GM12873 (cell line): ENCODE measurements around the gene ATG4C.

Source experiments
- TF ChIP-seq, protein P1 (sequence below): IDR thresholded peaks from 2 replicates; pipeline ENCODE4 v1.5.1; 2012; ENCODE audit warnings: low read depth, mild to moderate bottlenecking, moderate library complexity, low read length, control low read depth; ENCODE audit not compliant: insufficient read depth; ENCODE audit errors: missing control alignments

The ATG4C gene

DNA sequence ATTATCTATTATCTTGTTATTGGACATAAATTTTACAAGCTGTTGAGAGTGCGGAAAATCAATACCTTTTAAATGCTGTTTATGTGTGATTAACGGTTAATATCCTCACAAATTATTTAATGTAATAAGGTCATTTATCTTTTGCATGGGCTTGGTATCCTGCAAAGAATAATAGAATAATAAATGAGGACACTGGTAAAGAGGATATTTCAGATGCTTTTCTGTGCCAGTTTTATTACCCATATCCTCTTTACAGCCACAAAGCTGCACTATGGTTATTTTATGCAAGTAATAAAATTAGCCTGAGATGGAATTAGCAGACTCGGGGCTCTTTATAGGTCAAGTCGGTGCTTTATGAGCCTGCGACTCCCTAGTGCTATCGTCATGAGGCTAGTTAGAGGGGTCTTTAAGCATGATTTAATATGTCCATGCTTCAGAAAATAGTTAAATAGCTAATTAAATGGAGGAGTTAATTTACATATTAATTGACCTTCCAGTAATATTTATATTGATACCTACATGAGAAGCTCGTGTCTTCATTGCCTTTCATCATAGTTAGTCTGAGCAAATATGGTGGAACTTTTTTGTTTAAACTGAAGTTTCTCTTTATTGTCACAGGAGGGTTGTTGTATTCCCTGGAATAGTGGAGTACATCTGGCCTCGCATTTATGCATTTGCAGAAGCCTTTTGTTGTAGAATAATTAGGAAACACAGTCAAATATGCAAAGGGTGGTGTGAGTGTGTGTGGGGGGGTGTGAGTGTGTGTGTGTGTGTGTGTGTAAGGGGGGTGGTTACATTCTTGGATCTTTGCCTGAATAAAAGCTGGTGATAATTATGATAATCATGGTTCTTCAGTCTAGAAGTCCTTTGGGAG lies 120.3 kb downstream of the ATG4C start:
- TF ChIP-seq, protein P1, sequence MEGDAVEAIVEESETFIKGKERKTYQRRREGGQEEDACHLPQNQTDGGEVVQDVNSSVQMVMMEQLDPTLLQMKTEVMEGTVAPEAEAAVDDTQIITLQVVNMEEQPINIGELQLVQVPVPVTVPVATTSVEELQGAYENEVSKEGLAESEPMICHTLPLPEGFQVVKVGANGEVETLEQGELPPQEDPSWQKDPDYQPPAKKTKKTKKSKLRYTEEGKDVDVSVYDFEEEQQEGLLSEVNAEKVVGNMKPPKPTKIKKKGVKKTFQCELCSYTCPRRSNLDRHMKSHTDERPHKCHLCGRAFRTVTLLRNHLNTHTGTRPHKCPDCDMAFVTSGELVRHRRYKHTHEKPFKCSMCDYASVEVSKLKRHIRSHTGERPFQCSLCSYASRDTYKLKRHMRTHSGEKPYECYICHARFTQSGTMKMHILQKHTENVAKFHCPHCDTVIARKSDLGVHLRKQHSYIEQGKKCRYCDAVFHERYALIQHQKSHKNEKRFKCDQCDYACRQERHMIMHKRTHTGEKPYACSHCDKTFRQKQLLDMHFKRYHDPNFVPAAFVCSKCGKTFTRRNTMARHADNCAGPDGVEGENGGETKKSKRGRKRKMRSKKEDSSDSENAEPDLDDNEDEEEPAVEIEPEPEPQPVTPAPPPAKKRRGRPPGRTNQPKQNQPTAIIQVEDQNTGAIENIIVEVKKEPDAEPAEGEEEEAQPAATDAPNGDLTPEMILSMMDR: no peak

DNA sequence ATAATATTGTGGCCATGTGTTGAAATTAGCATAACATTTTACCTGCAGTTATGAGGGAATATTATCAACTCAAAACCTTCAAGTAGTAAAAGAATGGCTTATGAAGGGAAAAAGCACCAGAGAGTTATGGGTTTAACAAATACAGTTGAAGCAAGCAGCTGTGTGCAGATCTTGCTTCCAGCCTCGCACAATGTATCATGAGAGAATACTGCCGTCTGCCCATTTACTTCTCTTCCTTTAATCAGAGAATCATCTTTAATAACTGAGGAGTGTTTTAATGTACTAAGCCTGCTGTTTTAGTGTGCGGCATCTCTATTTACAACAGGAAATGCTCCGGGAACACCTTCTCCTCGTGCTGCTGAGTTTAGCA lies 120.9 kb downstream of the ATG4C start:
- TF ChIP-seq, protein P1: no peak

DNA sequence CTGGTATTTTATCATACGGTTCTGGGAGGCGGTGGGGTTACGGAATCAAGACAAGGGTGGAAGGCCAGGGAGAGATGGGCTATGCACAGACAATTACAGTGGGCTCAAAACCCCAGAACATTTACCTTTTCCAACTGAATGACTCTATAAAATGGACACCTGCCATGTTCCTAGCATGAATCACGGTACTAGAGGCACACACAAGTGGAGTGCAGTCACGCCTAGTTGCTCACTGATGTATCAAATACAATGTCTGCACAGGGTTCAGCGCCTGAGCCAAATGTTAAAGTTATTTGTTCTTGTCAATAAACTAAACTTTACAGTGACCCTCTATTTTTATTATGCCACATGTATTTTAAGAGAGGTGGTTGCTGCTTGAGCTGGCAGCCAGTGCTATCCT lies 121.4 kb downstream of the ATG4C start:
- TF ChIP-seq, protein P1: no peak

DNA sequence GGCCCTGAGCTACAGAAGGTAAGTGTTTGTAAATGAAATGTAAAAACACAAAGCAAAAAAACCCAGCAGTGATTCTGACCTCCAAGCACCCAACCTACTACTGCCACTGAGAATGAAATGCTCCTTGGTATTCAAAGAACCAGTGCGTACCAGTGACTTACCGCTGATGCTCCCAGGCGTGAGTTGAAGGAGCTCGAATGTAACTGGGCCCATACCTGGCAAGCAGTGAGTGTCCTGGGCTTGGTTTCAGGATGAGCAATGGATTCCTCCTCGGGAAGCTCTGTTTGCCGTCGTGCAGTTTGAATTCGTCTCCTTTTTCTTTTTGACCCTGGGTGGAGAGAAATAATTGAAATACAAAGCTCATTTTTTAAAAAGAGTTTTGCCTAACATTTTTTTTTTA lies 121.9 kb downstream of the ATG4C start:
- TF ChIP-seq, protein P1: no peak

DNA sequence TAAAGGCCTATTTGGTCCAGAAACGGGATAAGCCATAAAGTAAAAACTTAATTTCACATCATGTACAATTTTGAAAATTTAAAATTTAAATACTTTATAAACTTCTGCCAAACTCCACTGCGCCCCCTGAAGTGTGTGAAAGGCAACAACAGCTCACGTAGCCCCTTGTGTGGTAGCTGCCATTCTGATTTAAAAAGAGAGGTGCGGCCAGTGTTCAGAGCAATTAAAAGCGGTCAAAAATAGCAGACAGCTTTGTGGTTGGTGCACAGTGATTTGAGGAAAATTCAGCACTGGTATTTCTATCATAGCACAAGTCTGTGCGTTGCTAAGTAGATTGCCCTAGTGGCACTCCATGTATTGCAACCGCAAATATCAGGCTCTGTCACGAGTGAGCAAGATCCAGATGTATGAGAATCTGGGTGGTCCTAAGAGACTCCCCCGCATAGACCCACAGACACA lies 122.5 kb downstream of the ATG4C start:
- TF ChIP-seq, protein P1: peak; percentile 50

DNA sequence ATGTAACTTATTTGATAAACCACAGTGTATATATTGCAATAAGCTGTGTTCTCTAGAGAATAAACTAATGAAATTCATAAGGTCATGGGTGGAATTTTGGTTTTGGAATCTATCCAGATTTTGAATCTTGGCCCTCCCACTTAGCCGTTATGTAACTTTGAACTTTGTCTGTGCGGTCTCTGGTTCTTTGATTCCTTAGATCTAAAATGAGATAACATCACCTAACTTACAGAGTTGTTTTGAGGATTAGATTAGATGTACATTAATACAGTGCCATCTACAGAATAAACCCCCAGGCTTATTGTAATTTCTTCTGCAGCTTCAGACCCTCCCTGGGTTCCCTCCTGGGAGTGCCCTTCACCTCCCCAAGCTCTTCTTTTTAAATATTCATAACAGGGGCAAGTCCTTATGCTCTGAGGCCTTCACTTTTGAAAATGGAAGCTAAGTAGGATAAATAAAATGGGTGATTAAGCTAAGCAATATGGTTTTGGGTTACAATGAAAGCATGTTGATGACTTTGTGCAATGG lies 124.3 kb downstream of the ATG4C start:
- TF ChIP-seq, protein P1: no peak

DNA sequence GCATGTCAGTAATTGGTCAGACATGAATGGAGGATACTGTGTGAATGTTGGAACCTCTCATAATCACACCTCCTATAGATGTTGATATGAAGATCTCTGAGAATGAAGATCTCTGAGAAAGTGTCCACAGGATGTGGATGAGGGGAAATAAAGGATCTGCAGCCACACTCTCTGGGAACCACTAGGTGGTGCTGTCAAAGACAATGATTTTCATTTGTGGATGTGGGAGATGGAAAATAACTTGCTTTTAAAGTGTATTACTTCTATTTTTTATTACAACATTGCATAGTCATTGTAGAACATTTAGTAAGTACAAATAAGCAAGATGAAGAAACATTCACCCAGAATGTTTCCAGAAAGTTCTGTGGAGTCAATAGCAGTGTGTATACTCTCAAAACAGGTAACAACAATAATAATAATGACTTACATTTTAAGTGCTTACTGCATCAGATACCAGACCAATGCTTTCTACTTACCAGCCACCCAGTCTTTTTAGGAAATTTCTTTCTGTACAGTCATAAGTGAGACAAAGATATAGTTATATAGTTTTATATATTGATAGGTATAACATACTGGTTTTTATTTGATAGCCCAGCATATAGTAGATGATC lies 128.2 kb downstream of the ATG4C start:
- TF ChIP-seq, protein P1: peak; percentile 74
